Adrenal gland (tissue), 5 donors: ENCODE data around the gene POU4F3.

ENCODE experiments used
- POLR2A ChIP-seq, 2 donors: fragments of 450-650 bp; IDR thresholded peaks; one replicate each; pipeline ENCODE4 v1.6.1; 2017; ENCODE audit warnings: antibody characterized with exemption in 2 of 2, mild to moderate bottlenecking in 2 of 2, moderate library complexity in 1 of 2
- TF ChIP-seq, protein P1 (sequence below), 6 experiments: fragments of 450-650 bp in 4 of 6; fragments of 200-600 bp in 2 of 6; sonication (generic) in 1 of 6; IDR thresholded peaks; 1 replicate in 5 of 6; 2 replicates in 1 of 6; pipeline versions ENCODE4 v1.5.1 to v1.8.0; 2016 to 2021; ENCODE audit warnings: antibody characterized with exemption in 6 of 6, mild to moderate bottlenecking in 2 of 6, moderate library complexity in 1 of 6
- donor health status: DM: no; HTN: no; CAD: no.

- TF ChIP-seq, protein P1, sequence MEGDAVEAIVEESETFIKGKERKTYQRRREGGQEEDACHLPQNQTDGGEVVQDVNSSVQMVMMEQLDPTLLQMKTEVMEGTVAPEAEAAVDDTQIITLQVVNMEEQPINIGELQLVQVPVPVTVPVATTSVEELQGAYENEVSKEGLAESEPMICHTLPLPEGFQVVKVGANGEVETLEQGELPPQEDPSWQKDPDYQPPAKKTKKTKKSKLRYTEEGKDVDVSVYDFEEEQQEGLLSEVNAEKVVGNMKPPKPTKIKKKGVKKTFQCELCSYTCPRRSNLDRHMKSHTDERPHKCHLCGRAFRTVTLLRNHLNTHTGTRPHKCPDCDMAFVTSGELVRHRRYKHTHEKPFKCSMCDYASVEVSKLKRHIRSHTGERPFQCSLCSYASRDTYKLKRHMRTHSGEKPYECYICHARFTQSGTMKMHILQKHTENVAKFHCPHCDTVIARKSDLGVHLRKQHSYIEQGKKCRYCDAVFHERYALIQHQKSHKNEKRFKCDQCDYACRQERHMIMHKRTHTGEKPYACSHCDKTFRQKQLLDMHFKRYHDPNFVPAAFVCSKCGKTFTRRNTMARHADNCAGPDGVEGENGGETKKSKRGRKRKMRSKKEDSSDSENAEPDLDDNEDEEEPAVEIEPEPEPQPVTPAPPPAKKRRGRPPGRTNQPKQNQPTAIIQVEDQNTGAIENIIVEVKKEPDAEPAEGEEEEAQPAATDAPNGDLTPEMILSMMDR (IDR thresholded peaks at IDR 0.05) = no peak
- TF ChIP-seq POLR2A (IDR thresholded peaks at IDR 0.05) = no peak
Observed at GRCh38 chr5:146327989-146328388, 10.7 kb upstream of the POU4F3 start.
